NCI-H82 (cell line): ENCODE data around the gene TBRG4.

Experiments used
- DNase-seq: peaks from one replicate; lab custom pipeline; 2025; lab: John Stamatoyannopoulos, UW

TBRG4 gene

DNA sequence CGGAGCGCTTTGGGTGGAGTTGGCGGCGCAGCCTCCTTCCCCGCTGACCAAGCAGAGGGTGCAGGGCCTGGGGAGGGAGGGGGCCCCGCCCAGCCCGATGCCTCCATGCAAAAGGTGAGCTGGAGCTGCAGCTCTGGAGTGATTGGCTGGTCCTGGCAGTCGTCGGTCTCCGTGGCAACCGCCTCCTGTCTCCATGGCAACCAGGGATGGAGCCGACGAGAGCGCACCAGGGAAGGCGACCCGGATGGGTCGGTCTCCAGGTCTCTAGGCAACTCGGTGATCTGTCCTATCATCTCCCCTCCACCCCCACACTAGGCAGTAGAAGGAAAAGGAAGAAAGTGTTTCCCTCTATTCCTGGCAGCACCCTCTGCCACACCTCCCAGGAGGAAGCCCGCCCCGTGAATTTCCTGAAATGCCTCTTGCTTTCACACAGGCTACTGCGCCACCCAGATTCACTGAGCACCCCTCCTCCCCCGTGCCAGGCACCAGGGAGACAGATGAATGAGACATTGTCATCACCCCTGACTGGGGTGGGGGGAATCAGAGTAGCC is 22.1 kb downstream of the TBRG4 start:
- DNase-seq: peak; percentile 83

DNA sequence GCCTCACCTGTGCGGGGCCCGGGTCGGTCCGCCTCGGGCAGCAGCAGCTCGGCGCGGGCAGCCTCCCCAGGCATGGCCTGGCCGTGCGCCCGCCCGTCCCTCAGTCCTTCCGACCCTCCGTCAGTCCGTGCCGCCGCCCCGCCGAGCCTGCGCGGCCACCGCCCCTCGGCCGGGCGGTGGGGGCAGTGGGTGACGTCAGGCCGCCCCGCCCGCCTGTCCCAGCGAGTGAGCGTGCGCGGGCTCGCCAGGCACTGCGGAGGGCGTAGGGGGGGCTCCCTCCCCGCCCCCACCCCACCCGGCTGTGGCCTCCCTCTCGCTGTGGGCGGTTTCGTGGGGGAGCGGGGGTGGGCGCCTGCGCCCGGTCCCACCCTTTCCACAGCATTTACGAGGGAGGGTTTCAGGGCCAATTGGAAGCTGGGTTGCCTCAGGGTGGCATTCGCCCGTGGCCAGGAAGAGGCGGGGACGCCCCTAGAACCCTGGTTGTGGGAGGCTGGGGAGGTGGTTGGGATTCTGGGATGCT is 22.6 kb downstream of the TBRG4 start, which contains the start of gene NACAD:
TSS of gene NACAD (minus strand) at position 149 of the 520 bp plus-strand sequence. CDS start at position 74, 75 bp downstream.
- DNase-seq: peak; percentile 82

DNA sequence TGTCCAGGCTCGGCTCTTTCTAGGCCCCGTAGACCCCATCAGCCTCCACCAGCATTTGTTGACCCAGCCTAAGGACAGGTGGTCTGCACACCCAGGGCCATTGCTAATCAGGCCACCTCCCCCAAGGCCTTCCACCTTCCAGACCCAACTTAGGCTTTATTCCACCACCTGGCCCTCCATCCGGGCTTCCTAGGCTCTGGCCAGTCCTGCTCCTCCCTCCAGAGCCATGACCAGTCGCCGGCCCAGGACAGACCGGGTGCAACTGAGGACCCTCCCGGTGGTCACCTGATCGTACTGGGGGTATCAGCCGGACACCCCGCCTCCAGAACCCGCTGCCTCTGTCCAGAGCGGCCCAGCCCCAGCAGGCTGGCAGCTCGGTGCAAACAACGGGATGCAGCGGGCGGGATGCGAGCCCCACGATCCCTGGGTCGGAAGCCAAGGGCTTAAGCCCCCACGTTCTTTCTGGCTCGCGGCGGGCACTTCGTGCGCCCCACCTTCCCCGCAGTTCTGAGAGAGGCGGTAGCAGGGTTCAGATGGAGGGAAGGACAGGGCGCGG is 23.3 kb downstream of the TBRG4 start:
- peak; percentile 24 for DNase-seq

DNA sequence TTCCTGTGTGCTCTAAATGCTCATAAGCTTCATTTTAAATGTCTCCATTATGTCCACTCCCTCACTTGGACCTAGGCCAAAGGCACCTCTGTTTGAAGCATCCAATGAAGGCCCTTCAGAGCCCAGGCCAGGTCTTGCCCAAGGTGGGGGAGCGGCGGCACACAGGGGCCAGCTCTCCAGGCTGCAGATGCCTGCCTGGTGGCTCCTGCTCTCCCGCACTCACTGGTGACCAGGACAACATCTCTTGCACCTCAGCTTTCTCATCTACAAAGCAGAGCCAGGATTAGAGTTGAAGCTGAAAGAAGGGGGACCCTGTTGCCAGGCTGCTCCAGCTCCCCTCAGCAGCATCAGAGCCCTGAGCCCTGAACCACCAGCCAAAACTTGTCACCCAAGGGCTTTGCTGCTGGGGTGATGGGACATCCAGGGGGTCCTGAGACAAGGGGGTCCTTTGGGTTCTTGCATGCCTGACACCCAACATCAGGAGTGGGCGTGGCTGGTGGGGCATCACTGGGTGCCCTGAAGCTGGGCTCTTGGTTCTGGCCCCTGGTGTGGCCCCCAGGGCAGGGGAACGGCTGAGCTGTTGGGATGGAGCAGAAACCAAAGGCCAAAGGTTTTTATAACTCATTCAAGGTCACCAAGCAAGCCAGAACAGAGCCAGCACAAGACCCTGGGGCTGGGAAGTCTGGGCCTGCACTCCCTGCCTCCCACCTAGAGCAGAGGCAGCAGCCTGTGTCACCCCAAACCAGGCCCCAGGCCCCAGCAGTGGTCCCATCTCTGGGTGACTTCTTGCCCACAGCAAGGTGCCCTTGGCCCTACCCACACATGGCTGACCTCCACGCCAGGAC is 24.0 kb downstream of the TBRG4 start:
- DNase-seq: no peak

DNA sequence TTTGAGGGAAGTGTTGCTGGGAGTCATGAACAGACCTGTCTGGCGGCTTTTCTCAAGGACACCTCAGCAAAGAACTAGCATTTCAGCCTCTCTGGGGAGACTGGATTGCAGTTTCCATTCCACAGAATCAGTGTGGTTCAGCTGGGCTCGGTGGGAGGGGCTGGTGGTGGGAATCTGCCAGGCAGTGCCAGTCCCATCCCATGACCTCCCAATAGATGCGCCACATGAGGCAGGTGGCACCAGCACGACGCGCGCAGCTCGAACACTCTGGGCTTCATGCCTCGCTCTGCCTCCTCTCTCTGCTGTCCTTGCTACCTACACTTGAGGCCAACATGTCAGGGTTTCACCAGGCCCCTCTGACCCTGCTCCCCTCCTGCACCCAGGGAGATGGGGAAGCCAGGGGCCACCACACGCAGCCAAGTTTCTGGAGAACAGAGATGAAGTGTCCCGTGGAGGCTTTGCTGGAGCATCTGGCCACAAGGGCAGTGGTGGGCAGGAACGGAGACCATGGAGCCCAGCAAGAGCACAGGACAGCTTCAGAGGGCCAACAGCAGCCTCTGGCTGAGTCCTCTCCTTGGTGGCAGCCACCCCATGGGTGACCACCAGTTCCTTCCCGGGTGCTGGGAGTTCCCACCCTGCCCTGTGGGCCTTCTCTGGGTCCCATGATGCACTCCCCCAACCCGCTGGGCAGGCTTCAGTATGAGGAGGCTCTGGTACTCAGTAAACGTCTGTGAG is 25.0 kb downstream of the TBRG4 start:
- no peak for DNase-seq

DNA sequence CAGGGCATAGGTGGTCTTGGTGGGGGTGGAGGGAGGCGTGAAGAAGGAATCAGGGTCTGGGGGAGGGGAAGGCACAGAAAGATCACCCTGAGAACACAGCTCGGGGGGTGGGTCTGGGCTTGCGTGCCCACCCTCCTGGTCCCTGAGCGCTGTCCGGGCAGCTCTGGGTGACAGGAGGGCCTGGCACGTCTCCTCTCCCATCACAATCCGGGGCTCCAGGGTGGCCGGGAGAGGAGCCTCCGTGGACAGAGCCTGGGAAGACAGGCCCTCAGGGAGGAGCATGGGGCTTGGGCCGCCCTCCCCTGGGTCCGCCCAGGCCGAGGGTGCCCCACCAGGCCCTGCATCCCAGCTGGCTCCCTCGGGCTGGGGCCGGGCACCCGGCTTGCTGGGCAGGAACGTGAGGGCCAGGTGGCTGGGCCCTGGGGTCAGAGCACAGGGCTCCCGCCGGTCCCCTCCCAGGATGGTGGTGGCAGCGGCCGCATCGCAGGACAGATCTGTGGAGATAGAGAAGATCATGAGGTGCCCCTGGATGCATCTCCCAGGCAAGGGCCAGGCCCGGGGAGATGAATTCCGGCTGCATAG is 25.8 kb downstream of the TBRG4 start:
- no peak for DNase-seq

DNA sequence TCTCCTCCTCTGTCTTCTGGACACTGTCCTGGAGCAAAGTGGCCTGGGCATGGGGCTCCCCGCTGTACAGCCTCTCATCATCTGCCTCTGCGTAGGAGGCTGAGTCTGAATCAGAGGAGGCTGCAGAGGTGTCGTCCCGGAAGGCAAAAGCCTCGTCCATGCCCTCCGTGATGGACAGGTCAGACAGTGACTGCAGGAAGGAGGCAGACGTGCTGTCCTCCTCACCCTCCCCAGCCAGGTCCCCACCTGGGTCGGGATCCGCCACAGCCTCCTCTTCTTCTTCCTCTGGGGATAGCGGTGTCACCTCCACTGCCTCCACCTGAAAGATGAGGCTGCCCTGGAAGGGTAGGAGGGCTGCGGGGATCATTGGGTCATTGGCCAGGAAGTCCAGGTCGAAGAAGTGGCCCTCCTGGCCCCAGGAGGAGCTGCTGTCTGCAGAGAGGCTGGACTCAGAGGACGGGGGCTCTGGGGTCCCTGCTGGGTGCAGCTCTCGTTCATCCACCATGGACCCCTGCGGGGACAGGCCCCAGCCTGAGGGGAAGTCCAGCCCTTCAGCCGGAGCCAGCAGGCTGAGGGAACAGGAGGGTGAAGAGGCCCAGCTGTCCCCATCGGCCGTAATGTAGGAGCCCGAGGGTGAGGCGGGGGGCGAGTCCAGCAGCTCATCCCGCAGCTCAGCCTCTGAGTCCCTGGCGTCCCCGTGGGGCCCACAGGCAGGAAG is 26.4 kb downstream of the TBRG4 start:
- DNase-seq: no peak

DNA sequence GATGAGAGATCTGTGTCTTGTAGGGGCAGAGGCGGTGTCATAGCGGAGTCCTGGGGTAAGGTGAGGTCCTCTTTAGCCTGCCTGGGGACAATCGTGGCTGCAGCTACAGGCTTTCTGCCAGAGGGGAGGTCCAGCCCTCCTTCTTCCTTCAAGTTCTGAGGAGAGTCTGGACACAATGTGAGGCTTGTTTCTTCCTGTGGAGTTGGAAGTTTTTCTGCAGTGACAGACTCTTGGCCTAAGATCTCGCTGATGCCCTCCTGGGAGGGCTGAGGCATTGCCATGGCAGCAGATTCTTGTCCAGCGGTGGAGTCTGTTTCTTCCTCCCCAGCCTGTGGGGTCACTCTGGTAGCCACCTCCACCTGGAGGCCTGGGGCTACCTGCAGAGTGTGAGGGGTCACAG is 27.2 kb downstream of the TBRG4 start:
- no peak for DNase-seq

DNA sequence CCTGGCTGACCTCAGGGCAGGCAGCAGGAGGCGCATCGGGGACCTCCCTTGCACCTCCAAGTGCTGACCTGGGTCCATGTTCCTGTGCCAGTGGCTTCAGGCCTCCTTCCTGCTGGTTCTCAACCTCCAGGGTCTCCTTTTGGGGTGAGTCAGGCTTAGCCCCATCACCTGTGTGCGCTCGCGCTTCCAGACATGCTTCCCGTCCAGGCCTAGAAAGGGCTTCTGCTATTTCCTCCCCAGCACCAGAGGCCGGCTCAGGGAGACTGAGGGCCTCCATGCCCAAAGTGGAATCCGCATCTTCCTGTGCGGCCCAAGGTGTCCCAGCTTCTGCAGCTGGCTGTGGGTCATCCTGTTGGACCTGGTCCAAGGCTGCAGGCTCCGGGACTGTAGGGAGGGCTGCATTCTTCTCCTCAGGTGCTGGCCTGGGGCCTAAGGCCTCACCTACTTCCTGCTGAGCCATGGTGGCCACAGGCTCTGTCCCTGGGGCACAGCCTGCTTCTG is 28.6 kb downstream of the TBRG4 start:
- no peak for DNase-seq

DNA sequence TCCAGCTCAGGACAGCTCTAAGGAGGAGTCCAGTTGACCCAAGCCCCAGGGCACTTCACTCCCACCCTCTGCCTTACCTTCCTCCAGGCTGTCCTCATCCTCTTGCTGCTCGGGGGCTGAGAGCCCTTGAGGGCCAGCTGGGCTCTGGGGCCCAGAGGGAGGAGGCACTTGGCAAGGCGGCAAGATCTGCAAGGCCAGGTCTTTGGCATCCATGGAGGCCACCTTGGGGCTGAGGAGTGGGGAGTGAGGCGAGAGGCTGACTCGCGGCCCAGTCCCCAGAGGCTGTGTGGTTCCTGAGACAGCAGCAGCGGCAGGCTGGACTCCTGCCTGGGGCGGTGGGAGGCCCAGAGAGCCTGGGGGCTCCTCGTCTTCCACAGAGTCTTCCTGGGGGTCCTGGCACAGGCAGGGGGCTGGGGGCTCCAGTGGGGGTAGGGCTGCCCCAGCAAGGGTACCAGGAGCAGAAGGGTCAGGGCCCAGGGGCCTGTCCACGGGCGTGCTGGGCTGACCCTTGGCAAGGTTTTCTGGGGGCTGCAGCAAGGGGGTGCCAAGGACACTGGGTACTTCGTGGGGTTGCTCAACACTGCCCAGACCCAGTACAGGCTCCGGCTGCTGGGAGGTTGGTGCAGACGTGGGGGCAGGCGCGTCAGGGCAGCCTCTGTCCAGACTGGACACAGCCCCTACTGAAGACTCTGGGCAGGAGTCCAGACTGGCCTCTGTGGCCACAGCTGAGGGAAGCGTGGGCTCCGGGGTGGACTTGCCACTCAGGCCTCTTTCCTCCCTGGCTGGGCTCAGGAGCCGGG is 29.3 kb downstream of the TBRG4 start:
- DNase-seq: no peak

DNA sequence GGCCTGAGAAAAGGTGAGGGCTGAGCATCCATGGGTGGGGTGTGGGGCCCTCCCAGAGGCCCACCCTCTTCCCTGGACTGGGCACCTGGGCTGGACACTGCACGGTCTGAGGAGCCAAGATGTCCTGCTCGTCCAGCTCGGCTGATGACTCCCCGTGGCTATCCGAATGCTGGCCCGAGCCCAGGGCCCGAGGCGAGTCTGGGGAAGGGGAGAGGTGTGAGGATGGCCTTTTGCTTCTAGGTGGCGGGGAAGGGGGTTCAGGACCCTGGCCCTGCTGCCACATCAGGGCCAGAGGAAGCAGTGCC is 29.9 kb downstream of the TBRG4 start:
- DNase-seq: no peak

DNA sequence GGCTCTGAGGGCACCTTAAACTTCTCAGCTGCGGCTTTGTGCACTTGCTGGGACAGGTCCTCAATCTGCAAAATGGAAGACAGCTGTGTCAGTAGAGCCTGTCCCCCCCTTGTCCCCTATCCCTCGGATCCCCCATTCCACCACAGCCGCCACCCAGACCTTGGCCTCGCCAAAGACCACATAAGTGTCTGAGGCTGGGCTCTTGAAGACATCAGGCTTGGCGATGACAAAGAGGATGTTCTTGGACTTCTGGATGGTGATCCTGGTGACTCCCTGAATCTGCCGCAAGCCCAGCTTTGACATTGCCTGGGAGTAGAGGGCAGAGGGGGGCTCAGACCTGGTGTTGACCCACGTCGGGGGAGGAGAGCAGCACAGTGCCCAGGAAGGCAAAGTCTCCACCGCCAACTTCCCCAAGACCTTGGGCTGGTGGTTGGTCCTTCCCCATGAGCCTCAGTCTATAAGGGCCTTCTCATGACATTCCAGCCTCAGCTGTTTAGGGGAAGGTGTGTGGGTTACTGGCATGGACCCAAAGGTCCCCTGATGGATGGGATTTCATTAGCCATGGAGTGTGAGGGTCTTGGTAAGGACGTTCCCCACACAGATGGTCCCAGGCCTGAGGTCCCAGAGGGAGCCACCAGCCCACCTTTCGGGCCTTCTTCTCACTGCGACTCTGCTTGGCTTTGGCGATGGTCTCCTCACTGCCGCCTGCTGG is 30.4 kb downstream of the TBRG4 start:
- no peak for DNase-seq

DNA sequence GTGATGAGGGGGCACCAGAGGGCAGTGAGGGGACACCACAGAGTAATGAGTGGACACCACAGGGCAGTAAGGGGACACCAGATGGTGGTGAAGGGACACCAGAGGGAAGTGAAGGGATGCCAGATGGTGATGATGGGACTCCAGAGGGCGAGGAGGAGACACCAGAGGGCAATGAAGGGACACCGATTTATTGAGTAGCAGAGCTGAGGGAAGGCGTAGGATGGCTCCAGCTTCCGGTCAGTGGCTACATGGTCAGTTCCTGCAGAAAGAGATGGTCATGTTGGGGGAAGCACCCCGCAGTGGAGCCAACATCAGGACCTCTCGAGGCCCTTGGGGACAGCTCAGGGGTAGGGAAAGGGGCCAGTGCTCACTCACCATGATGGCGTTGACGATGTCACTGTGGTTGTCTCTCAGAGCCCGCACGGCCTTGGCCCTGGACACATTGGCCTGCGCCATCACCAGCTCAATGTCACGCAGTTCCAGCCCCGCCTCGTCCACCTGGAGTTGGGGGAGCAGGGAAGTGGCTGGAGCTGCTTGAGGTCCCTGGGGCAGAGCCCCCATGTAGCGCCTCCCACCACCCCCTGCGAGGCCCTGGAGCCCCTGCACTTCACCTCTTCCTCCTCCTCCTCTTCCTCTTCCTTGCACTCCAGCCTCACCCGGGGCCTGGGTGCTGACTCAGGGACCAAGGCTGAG is 31.1 kb downstream of the TBRG4 start:
- DNase-seq: peak; percentile 8

DNA sequence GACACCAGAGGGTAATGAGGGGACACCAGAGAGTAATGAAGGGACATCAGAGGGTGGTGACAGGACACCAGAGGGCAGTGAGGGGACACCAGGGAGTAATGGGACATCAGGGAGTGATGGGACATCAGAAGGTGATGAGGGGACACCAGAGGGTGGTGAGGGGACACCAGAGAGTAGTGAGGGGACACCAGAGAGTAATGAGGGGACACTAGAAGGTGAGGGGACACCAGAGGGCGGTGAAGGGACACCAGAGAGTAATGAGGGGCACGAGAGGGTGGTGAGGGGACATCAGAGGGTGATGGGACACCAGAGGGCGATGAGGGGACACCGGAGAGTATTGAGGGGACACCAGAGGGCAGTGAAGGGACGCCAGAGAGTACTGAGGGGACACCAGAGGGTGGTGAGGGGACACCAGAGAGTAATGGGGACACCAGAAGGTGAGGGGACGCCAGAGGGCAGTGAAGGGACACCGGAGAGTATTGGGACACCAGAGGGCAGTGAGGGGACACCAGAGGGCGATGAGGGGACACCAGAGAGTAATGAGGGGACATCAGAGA is 33.3 kb downstream of the TBRG4 start:
- no peak for DNase-seq

DNA sequence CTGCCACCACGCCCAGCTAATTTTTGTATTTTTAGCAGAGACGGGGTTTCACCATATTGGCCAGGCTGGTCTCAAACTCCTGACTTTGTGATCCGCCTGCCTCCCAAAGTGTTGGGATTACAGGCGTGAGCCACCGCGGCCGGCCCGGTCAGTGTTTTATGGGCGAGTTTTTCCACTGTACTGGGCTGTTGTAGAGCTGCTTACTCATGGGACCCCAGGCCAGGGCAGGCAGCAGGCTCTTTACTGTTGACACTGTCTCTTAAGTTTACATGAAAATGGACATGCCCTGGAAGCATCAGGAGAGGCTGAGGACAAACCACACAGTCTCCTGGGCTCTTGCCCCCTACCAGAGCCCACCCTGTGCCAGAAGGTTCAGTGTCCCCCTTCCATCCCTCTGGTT is 33.9 kb downstream of the TBRG4 start:
- no peak for DNase-seq

DNA sequence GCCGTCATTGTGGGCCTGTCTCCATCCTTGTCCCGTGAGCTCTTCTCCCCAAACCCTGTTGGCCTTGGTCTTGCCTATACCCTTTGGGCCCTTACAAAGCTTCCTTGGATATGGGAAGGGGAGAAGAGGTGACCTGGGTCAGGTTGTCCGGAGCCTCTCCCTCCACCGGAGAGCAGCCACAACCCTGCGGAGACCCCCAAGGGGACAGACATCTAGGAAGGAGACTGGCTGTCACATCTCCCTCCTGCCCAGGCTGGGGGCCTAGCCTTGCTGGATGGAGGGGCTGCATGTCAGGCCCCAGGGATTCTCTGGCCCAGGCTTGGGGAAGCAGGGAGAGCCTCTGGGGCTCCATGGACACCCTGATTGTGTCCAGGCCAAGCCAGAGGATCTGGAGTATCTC is 34.6 kb downstream of the TBRG4 start:
- no peak for DNase-seq

DNA sequence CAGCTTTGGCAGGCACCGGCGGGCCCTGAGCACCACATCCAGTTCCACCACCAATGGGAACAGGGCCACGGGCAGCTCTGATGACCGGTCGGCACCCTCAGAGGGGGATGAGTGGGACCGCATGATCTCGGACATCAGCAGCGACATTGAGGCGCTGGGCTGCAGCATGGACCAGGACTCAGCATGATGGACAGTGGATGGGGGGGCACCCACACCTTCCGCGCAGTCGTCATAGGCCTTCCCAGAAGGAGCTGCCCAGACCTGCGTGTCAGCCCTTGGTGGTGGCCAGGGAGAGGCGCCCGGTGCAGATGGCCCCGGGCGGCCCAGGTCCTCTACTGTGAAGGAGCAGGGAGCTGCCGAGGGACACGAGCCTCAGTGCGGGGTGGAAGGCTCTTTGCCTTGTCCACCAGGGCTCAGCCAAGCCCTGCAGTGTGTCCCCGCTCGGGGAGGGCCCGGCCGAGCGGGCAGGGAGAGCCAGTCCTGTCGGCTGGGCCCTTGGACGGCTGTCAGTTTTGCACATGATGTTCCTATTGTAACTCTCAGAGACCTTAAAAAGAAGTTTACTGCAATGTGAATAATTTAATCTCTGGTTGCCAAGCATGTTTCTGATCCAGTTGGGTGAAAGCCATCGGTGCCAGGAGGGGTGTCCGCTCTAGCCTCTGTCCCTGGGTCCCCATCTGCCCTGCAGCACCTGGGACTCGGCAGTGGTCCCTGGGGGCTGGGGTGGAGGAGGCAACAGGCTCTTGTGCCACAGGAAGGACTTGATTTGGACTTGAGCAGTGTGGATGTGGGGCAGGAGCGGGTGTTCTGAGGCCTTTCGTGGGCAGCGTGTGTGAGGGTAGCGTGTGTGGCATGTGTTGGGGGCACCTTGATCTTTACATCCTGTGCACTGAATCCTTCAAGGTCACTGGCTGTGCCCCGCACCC is 35.4 kb downstream of the TBRG4 start:
- DNase-seq: no peak

DNA sequence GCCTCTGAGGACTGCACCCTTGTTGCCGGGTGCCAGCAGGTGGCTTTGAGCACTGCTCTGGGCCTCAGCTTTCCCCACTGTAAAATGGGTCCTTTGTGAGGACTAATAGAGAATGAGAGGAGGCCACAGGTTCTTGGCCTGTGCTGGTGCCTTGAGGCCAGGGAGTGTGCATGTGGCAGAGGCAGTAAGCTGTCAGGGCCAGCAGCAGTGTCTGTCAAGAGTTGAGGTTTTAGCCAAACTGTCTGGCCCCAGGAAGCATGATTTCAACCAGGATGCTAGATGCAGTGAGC is 36.2 kb downstream of the TBRG4 start:
- no peak for DNase-seq
